GF-D8 (cell line): Measurements from ENCODE around the gene BRICD5.

Source experiments
- DNase-seq: peaks from one replicate; lab custom pipeline; 2025; lab: John Stamatoyannopoulos, UW

The BRICD5 gene

GRCh38 chr16:2237493-2238149 lies 27.0 kb upstream of the BRICD5 start:
- no peak for DNase-seq

- no peak for DNase-seq
Observed at GRCh38 chr16:2237102-2237482, 26.4 kb upstream of the BRICD5 start.

DNA sequence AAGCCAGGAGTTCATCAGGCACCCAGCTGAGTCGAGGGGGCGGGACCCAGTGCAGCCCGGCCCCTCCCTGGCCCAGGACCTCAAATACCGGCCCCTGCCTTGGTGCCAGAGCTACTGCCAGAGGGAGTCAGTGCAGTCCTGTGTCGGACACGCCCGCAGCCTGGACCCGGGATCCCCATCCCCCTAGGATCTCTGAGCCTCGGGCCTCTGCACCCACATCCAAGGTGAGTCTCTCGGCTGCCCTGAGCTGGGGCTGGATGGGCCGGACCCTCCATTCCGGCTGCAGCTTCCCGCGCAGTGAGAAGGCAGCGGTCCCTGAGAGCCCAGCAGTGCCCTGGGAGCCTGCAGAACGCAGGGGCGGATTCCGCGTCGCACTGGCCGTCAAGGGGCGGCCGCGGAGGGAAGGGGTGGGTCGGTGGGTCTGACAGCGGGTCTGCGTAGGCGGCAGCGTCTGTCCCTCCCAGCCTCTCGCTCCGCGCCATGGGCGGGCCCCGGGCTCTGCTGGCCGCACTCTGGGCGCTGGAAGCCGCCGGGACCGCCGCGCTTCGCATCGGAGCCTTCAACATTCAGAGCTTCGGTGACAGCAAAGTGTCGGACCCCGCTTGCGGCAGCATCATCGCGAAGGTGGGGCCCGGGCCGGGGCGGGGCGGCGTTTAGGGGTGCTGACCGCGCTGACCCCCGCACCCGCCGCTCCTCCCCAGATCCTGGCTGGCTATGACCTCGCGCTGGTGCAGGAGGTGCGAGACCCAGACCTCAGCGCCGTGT lies 25.9 kb upstream of the BRICD5 start, which contains the start of gene DNASE1L2:
TSS of gene DNASE1L2 (plus strand) at position 108 of the 765 bp plus-strand sequence. CDS start at position 481, 373 bp downstream.
- DNase-seq = no peak

GRCh38 chr16:2235695-2236336 lies 25.2 kb upstream of the BRICD5 start:
- no peak for DNase-seq

GRCh38 chr16:2235234-2235651 lies 24.6 kb upstream of the BRICD5 start:
- no peak for DNase-seq

GRCh38 chr16:2234813-2235170 lies 24.1 kb upstream of the BRICD5 start:
- no peak for DNase-seq

- no peak for DNase-seq
Observed at GRCh38 chr16:2233872-2234812, 23.5 kb upstream of the BRICD5 start.

GRCh38 chr16:2233046-2233775 lies 22.5 kb upstream of the BRICD5 start:
- no peak for DNase-seq

DNA sequence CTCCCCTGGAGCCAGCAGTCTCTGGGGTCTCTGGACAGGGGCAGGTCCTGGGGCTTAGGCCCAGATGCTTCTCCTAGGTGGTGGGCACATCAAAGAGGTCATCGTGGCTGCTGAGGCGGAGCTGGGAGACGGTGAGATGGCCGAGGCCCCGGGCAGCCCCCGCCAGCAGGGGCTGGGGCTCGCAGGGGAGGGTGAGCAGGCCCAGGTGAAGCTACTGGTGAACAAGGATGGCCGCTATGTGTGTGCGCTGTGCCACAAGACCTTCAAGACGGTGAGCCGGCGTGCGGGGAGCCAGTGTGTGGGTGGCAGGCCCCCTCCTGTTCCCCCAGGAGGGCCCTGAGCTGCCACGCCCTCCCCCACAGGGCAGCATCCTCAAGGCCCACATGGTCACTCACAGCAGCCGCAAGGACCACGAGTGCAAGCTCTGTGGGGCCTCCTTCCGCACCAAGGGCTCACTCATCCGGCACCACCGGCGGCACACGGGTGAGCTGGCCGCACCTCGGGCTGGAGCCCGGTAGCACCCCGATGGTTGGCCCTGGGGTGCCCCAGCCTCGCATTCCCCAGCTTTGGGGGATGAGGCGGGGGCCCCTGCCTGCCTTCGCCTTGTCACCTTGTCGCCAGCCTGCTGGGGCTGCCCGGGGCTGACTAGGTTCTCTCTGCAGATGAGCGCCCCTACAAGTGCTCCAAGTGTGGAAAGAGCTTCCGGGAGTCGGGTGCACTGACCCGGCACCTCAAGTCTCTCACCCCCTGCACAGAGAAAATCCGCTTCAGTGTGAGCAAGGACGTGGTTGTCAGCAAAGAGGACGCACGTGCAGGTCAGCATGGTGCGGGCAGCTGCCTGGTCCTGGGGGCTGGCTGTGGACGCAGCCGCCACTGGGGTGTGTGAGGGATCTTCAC lies 21.7 kb upstream of the BRICD5 start:
- DNase-seq = no peak

DNA sequence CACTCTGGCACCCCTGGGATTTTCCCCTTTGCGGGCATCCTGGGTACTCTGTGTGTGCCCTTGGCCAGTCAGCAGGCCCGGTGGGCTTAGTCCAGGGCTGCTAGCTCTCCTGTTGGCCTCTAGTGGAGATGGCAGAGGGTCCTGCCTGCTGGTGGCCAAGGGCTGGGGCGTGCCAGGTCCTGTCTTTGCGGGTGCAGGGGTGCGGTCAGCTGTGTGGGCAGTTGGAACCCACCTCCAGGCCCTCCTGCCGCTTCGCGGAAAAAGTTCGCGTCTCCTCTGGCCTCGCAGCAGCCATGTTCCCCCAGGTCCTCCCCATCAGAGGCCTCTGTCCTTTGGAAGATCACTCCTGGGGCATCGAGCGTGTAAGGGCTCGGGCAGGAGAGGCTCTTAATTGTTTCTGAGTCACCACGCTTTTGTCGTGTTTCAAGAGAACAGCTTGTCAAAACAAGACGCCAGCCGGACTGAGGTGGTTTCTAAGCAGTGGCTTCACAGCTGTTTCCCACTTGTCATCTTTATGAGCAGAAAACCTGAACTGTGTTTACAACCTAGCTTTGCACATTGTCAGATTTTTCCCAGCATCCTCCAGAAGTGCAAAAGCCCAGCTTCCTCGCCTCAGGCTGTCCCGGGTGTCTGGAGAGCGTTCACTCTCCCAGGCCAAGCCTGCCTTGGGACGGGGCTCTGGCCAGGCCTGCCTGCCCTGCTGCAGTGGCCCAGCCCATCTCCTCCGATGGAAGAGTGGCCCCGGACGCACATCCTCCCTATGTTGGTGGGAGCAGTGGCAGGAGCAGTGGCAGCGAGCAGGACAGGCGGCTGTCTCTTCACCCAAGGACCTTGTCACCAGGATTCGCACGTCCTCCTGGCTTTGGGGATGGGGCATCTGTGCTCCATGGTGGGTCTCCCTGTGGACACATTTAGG lies 20.6 kb upstream of the BRICD5 start:
- DNase-seq = no peak

DNA sequence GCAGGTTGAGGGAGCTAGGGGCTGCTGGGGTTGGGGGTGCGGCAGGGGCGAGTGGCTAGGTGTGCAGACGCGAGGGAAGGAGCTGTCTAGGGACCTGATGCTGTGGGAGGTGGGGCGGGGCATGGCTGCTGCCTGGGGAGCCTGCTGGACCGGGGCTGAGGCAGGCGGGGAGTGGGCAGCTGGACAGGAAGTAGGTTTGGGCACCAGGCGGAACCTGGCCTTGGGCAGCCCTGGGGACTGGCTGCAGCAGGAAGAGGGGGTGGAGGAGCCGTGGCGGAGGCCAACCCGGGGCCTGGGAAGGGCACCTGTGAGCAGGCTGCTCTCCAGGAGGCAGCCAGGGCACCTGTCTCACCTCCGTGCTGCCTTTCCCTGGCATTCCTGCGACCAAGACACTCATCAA lies 19.7 kb upstream of the BRICD5 start:
- no peak for DNase-seq

DNA sequence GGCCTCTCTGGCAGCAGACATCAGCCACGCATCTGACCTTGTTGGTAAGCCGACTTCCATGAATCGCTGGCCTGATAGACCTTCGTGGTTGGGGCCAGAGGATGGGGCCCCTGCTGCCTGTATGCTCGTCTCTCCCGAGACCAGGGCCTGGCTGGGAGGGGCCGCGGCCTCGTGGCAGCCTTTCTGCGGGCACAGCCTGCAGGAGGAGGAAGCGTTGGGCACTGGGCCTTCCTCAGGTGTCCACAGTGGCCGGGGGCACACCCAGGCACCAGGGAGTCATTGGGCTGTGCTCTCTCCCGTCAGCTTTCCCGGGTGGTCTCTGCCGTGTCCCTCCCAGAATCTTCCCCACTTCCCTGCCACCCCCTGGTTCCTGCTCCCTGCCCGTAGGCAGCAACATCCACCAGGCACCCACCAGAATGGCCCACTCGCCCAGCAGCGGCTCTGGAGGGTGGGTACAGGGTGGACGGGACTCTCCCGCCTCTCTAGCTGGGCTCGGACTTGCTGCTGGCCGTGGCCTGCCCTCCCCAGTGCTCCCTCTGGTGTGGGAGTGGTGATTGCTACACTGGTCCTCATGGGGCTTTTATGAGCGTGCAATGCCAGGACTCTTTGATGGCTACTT lies 19.1 kb upstream of the BRICD5 start:
- DNase-seq = no peak

GRCh38 chr16:2229091-2229490 lies 18.4 kb upstream of the BRICD5 start:
- no peak for DNase-seq

DNA sequence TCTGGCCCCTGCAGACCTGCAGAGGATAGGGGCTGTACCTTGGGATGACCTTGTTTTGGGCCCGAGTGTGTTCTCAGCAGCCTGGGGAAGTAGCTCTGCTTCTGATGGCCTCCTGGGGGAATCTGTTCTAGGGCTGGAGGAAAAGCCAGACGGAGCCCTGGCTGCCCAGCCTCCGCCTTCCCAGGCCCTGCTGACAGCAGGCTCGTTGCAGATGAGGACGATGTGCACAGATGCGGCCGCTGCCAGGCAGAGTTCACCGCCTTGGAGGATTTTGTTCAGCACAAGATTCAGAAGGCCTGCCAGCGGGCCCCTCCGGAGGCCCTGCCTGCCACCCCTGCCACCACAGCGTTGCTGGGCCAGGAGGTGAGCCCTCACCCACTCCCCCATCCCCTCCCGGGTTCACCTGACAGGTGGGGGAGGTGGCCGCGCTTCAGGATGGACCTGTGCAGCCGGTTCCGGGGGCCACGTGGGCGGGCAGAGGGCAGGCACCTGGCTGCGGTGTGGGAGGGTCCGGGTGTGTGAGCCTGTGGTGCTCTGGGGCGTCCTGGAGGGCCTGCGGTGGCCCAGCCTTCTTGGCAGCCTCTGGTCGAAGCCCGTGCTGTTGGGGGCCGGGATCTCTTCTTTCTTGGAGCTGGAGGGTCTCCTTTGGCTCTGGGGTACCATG lies 17.6 kb upstream of the BRICD5 start:
- no peak for DNase-seq

GRCh38 chr16:2226918-2227317 lies 16.3 kb upstream of the BRICD5 start:
- no peak for DNase-seq

- no peak for DNase-seq
Observed at GRCh38 chr16:2226245-2226793, 15.7 kb upstream of the BRICD5 start.

- no peak for DNase-seq
Observed at GRCh38 chr16:2223942-2224486, 13.4 kb upstream of the BRICD5 start.
